IPS-NIHi11 (cell line): ENCODE results near the gene DHFR.
"Not testable (repeated sequence)": the region's sequence is repeated elsewhere in the genome, so short reads cannot be mapped to it uniquely, and the experiment has no call there.

Experiments
- DNase-seq: peaks from one replicate; pipeline ENCODE4 v3.0.0; 2012; ENCODE audit warnings: mixed read lengths, low spot score

DHFR gene

DNA sequence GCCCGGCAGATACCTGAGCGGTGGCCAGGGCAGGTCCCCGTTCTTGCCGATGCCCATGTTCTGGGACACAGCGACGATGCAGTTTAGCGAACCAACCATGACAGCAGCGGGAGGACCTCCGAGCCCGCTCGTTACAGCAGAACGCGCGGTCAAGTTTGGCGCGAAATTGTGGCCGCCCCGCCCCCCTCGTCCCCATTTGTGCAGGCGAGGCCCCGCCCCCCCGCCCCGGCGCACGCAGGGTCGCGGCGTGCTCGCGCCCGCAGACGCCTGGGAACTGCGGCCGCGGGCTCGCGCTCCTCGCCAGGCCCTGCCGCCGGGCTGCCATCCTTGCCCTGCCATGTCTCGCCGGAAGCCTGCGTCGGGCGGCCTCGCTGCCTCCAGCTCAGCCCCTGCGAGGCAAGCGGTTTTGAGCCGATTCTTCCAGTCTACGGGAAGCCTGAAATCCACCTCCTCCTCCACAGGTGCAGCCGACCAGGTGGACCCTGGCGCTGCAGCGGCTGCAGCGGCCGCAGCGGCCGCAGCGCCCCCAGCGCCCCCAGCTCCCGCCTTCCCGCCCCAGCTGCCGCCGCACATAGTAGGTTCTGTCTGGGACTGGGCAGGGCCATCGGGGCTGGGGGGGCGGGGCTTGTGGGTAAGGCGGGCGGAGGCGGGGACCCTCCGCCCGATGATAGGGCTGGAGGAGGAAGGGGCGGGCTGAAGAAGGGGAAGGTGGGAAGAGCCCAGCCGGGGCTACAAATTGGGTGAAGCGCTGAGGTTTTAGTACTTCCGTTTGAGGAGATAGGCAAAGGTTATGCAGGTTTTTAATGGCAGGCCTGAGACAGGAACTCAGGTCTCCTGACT is at the start of gene DHFR, which contains the start of gene MSH3:
TSS of gene DHFR (minus strand) at position 593 of the 840 bp plus-strand sequence. CDS start at position 99, 494 bp downstream.
TSS of gene MSH3 (plus strand) at position 262 of the 840 bp plus-strand sequence. CDS start at position 338, 76 bp downstream.
- peak; percentile 95 for DNase-seq

DNA sequence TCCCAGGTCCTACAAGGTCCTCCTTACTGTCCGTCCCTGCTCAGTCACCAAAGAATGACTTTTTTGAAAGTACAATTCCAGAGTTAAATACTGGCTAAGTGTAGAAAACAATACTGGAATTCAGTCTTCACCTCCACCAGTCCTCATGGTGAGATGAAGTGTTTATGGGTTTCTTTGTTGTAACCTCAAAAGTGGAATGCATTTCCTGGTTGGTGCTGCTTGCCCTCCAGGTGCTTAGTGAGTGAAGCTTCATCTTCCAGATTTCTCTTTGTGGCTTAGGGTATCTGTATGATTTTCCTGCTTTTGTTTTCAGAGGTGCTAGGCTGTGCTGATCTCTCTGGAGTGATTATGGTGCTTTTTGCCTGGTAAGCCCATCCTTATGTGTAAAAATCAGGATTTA is 49.4 kb upstream of the DHFR start:
- DNase-seq: no peak

DNA sequence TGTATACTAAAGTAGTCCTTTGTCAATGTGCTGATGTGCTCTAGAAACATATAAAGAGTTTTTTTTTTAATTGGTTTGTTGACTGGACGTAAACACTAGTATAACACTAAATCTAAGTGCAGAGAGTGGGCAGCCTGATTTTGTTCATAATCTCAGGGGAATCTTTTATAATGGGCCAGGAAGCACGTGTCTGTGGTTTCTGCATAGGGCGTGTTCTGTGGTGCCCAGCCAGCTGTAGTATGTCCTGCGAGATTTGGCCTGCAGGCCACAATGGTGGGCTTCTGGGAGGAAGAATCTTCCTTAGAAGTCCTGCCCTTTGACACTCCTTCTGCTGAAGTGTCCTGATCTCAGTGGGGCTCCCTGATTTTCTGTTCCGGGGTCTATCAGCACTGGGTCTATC is 49.0 kb upstream of the DHFR start:
- no peak for DNase-seq

DNA sequence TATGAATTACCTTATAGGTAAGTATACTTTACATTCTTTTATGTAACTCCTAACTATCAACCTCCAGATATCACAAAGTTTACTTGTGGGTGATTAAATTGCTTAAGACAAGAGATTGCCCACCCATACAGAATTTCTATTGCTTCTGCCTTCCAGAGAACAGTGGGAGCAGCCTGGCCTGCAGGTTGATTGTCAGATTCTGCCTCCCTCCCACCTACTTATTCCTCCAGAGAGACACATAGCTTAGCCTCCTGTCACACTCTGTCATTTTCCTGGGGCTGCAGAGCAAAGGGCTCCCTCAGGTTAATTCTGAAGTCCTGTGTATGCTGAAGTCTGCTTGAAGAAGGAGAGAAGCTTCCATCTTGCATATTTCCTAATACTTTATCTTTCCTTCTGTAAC is 48.5 kb upstream of the DHFR start:
- no peak for DNase-seq

DNA sequence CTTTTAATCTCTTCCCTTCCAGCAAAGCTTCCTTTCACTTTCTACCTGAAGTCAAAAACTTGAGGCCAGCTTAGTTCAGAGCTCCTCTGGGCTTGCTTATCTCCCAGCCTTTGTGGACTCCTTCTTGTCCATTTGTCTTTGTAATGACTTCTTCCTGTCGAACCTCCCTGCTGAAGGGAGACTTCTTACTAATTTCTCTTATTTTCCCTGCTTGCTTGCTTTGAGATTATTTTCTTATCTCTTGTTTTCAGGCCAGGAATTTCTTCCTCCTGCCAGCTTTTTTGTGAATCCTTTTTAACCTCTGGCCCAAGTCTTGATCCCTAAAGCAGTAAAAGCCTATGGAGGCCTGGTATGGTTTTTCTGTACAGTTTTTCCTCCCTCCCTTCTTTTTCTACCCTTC is 46.8 kb upstream of the DHFR start:
- no peak for DNase-seq

DNA sequence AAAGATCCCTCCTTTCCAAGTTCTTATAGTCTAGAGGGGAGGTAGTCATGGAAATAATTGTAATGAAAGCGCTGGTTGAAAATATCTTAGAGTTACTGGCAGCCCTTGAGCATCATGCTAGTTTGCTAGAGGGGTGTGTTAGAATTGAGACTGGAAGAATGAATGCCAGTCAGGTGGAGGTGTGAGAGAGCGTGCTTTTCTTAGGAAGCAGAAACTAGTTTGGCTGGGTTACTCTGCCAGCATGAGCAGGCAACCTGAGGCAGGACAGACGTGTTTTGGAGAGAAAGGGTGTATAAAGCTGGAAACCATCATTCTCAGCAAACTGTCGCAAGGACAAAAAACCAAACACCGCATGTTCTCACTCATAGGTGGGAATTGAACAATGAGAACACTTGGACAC is 43.6 kb upstream of the DHFR start:
- DNase-seq: no peak

DNA sequence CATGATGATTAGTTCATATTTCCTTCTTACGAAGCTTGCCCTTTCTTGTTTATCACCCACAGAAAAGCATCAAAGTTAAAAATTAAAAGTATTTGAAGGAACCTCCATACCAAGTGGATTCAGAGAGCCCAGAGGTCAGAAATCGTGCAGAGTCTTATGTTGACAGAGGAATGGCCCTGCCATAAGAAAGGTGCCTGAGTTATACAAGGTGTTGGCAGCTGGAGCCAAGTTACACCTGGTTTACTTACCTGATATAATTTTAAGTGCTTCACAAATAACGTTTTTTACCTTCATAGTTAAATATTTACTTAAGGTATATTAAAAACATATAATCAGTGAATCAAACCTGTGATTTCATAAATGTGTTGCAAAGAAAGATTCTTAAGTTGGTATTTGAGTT is 42.3 kb upstream of the DHFR start:
- no peak for DNase-seq

DNA sequence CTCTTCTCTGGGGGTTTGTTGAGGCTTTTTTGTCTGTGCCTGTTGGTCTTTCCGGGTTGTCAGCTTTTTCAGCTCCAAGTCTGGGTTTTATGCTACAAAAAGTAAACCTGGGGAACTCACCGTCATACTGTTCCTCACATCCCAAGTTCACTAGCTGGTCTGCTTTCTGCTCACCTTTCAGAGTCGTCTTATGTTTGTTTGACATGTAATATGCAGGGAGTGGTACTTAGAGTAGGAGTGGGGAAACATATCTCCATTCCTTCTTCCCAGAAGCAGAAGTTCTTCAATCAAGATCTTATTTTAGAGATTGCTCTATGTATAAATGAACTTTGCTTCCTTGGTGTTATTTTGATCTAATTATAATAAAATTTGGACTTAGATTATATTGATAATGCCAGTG is 41.7 kb upstream of the DHFR start:
- DNase-seq: no peak

DNA sequence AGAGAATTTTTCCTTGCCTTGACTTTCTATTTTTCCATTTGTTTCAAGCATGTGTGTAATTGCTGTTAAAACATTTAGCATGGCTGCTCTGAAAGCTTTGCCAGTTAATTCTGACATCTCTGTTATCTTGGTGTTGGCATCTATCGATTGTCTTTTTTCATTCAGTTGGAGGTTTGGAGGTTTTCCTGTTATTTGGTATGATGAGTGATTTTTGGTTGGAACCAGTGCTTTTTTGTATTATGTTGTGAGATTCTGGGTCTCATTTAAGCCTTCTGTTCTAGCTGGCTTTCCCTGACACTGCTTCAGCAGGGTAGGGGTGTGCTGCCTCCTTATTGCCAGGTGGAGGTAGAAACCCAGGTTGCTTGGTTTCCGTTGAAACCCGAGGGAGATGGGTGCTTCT is 40.9 kb upstream of the DHFR start:
- no peak for DNase-seq

DNA sequence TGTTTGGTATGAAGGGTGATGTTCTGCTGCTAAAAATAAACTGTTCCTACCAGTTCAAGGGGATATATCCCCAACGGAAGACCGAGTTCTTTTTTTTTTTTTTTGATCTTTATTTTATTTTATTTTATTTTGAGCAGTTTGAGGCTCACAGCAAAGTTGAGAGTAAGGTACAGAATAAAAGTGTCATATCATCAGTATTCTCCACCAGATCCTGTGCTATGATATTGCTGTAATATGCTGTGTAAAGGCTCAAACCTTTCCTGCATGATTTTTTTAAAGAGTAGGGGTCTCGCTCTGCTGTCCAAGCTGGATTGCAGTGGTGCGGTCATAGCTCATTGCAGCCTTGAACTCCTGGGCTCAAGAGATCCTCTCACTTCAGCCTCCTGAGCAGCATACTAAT is 34.8 kb upstream of the DHFR start:
- DNase-seq: no peak

DNA sequence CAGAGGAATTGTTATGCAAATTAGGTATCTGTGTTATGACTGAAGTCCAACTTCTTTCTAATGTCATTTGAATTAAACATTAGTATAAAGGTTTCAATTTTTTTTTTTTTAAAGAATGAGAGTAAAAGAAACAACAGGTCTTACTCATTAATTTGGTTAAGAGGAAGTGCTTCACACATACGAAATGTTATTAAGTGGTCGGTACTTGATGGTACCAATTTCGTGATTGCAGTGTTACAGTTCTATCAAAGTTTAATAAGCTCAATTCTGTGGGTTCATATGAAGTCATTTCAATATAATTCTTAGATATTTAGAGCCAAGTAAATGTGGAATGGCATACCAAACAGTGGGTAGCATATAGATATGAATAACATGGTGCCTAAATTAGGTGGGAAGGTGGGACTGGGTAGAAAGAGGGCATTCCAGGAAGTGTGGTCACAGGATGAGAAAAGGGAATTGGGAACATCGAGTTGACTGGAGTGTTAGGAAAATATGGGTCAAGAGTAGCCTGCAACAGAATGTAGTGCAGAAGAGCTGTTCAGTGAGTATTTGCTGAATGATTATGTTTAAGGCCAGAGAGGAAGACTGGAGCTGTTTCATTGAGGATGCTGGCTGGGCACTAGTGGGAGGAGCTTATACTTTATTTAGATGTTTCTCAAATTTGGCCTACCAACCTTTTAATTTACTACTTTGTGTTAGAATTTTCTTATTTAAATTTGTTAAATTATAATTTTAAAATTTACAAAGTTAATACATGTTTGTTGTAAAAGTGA is 34.1 kb upstream of the DHFR start:
- no peak for DNase-seq

DNA sequence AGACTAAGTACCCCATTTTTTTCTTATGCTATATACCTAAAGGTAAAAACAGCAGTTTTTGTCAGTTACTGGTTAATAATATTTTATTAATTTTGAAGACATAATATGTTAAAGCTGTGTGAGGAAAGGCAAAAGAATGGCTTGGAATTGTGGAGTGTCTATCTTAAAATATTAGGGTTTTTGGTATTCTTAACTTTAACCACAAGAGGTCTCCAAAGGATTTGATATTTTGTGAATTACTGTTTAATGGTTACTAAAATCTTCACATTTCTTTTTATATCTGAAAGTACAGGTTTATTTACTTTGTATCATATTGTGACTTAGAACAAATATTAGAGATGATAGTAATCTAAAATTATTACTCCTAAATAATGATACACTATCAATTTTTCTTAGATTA is 32.0 kb upstream of the DHFR start:
- DNase-seq: no peak

DNA sequence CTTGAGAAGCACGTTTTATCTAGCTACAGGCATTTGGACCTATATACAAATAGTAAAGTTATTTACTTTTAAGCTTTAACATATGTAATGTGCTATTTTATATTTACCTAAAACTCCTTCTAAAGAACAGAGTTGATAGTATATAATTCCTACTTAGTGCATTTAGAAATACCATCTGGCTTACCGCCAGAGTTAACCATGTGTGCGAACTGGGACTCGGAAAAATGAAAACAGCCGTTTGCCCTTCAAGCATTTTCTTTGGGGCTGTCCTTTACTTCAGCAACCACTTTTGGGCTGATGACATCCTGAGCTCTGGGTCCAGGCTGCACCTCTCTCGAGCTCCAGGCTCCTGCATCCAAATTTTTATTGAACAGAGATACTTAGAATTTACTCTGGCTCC is 21.9 kb upstream of the DHFR start:
- DNase-seq: no peak

DNA sequence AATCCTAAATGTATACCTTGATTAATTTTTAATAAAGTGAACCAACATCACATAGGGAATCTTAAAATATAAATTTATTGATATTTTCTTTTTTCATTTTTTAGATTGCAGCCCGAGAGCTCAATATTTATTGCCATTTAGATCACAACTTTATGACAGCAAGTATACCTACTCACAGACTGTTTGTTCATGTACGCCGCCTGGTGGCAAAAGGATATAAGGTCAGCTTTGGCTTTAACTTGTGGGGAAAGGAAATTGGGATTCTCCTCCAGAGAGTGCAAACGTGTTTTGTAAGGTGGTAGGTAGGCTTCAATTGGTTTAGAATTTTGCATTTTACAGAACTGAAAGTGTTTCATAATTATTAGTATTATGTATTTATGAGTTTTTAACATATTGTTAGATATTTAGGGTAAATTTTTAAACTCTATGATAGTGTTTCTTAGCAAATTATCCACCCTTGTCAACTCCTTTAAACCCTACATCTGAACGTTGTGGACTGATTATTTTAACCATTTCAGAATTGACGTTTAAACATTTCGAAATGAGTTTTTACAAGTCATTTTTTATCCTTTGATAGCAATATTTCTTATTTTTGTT is 17.5 kb upstream of the DHFR start:
- DNase-seq: peak; percentile 73

DNA sequence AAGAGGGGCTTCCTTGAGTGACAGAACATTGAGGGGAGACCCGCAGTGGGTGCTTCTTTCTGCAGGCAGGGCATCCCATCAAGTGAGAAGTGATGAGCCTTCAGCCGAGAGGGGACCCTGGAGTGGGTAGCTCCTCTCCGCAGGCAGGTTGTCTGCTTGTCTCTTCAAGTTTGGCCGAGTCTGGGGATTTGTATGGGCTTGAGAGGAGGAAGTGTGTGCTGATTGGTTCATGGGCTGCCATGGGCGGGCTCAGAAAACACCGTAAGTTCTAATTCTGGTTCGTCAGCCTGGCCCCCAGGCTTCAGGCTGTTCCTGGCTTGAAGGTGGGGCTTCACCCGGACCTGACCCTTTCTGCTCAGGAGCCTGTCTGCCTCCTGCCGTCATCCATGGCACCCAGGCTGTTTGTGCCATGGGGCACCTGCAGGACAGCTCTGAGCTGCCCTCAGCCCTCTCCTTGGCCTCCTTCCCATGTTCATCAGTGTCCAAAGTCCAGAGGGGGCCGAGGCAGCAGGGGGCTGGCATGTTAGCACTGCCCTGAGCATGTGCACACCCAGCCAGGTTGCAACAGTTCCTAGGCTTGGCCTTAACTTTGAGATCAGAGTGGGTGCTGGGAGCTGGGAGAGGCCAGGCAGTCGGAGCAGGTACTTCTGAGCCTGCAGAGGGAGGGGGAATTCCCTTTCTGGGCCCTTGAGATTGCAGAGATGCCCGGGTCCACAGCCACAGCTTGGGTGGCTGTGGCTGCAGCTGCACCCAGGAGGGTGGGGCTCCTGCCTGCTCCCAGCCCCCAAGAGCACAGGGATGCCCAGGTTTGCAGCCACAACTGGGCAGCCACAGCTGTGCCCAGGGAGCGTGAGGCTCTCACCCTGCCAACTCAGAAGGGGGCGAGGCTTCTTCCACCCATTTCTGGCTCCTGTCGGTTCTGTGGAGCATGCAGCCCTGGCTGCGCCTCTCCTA is 13.5 kb upstream of the DHFR start:
- DNase-seq: no peak

DNA sequence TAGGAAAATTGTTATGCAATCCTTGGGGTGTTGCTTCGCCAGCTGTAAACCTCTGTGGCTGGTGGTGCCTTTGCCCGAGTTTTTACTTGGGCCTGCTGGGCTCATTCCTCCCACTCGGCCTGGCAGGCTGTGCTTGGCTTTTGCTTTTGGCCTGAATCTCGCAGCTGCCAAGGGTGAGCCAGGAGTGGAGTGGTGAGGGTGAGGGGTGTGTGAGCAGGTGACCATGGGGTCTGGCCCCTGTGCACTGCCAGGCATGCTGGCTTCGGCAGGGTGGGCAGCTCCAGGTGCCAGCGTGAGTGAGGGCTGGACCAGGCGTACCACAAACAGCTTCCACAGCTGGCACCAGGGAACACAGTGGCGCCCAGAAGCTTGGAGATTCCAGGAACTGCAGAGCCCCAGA is 12.6 kb upstream of the DHFR start:
- DNase-seq: no peak

DNA sequence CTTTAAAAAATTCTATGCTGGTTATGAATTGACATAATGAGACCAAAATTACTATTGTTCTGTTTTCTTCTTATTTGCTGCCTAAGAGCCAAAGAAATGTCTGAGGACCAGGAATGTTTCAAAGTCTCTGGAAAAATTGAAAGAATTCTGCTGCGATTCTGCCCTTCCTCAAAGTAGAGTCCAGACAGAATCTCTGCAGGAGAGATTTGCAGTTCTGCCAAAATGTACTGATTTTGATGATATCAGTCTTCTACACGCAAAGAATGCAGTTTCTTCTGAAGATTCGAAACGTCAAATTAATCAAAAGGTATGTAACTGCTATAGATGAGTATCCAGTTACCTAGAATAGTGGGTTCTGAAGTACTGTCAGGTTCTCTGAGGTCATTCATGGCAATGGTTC is 10.3 kb upstream of the DHFR start:
- no peak for DNase-seq

DNA sequence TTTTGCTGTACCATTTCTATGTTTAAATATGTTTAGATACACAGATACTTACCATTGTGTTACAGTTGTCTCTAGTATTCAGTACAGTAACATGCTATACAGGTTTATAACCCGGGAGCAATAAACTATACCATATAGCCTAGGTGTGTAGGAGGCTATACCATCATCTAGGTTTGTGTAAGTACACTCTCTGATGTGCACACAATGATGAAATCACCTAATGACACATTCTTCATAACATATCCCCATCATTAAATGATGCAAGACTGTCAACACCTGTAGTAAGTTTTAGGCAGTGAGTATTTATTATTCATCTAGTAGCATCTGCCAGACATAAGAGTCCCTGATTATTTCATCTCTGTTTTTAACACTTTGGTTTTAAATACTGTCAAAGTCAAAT is 7.3 kb upstream of the DHFR start:
- DNase-seq: no peak

DNA sequence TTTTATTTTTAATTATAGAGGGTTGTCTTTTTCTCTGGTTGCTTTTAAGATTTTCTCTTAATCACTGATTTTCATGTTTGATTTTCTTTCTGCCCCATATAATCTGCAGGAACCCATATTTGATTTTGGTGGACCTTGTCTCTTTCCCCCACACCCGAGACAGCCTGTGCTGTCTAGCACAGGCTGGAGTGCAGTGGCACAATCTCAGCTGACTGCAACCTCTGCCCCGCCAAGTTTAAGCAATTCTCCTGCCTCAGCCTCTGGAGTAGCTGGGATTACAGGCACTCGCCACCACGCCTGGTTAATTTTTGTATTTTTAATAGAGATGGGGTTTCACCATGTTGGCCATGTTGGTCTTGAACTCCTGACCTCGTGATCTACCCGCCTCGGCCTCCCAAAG is 5.9 kb upstream of the DHFR start:
- not testable (repeated sequence) for DNase-seq

DNA sequence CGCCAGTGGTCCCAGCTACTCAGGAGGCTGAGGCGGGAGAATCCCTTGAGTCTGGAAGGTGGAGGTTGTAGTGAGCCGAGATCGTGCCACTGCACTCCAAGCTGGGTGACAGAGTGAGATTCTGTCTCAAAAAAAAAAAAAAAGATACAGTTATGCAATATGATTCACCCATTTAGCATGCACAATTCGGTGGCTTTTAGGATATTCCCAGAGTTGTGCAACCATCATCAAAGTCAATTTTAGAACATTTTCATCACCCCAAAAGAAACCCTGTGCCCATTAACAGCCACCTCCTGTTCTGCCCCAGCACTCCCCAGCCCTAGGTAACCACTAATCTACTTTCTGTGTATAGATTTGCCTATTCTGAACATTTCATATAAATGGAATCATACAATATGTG is 4.3 kb upstream of the DHFR start:
- no peak for DNase-seq

DNA sequence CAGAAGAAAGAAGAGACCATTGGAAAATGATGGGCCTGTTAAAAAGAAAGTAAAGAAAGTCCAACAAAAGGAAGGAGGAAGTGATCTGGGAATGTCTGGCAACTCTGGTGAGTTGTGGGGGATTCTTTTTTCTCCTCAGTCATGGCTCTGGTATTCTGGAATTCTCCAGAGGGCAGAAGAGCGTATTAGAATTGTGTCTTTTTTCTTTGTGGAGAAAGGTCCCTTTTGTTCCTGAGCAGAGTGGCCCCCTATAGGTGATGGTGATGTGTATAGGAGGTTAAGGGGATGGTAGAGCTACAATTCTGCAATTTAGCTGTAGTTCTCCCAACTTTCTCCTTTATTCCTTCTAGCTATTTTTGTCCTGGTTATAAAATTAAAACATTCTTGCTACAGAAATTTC is 1.6 kb upstream of the DHFR start:
- no peak for DNase-seq

DNA sequence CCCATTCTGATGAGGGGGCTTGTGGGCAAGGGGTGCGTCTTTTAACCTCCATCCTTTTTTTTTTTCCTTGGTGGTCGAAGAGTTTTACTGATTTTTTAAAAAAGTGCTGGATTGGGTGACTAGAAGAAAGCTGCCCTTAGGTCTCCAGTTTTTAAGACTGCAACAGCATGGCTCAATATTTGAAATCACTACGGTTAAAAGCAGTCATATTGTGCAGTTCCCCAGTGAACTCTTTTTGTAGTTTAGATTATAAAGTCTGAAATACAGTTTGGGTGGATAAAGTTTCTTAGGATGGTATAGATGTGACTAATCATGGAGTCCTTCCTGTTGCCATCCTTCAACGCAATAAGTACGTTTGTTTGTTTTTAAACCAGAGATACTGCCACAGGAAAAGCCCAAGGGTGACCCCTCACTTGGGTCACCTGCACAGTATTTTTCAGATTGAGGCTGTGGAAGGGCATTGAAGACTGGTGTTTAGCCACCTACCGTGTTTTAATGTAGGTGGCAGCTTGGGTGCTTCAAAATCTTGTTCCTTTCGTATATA is 520 bp upstream of the DHFR start:
- no peak for DNase-seq
